Activated naive CD4-positive, alpha-beta T cell treated with anti-CD3 and anti-CD28 coated beads for 36 hours (primary cell): ENCODE measurements around the gene HACE1. TPM values are rescaled to one million over a fixed set of nuclear protein-coding genes. Genes with fewer than 3 reads are reported as not detected.

Source experiments
- CTCF ChIA-PET: fragments of 350-600 bp; sonication (Branson Sonifier 250); formaldehyde crosslinking; loops from one replicate; lab custom pipeline; 2021; ENCODE audit warnings: antibody characterized with exemption; lab: Charles Lee
- DNase-seq: peaks from one replicate; pipeline ENCODE4 v3.0.0-alpha.2; 2020
- H3K27ac Mint-ChIP-seq: one replicate; pipeline ENCODE4 v1.8.0; 2021; ENCODE audit warnings: mild to moderate bottlenecking, mixed read lengths
- H3K27me3 Mint-ChIP-seq: one replicate; pipeline ENCODE4 v1.8.0; 2021; ENCODE audit warnings: low read depth, mixed read lengths
- H3K36me3 Mint-ChIP-seq: one replicate; pipeline ENCODE4 v1.8.0; 2021; ENCODE audit warnings: low read depth, mixed read lengths
- H3K4me1 Mint-ChIP-seq: one replicate; pipeline ENCODE4 v1.8.0; 2021; ENCODE audit warnings: low read depth, mixed read lengths
- H3K4me3 Mint-ChIP-seq: one replicate; pipeline ENCODE4 v1.8.0; 2021; ENCODE audit warnings: mild to moderate bottlenecking, moderate library complexity, mixed read lengths
- H3K9me3 Mint-ChIP-seq: one replicate; pipeline ENCODE4 v1.8.0; 2021; ENCODE audit warnings: mixed read lengths
- intact Hi-C: fragments of 100-400 bp; cut with micrococcal nuclease; formaldehyde crosslinking; loops from one replicate; pipeline ENCODE4 v1.15.1; 2023
- total RNA-seq, 2 experiments: library from RNA; stranded (reverse); gene quantifications; one replicate each; pipeline ENCODE4 v1.2.3, GENCODE V29; 2021

The HACE1 gene
- total RNA-seq, 2 experiments from 2014 or later = 11.7 to 12.6 TPM

DNA sequence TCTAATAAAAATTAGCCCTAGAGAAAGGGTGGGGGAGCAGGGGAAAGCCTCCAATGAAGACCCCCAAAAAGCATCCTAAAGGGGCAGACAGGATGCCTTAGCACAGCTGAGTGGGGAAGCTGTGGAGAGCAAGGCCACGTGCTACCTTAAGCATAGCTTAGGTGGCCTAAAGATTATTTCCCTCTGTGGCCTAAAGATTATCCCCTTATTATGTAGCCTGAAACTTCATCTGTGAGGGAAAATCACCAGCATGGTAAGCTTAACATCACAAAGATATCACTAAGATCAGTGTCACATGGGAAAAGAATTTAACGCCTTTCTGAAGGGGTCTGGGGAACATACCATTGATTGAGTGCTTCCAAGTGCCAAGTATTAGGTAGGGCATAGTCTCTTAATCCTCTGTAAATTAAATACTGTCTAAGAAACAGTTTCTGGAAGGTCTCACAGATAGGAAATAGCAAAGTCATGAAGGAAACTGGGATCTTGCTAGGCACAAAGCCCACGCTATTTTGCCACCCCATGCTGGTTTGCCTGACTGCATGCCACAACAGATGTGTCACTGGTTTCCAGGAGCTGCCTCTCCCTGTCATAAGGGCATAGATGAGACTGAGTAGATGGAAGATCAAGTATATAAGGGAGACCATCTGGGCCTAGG is 170.0 kb downstream of the HACE1 start:
- DNase-seq = no peak
- no peaks in the 10 kb centered on the region for H3K27me3 Mint-ChIP-seq
- no peaks in the 10 kb centered on the region for H3K36me3 Mint-ChIP-seq
- CTCF ChIA-PET = interaction anchor here (0.6 kb wide), 1 partner anchor 23 kb away, joined by 3 read pairs; no protein-coding TSS in a partner anchor
- H3K27ac Mint-ChIP-seq = no peak overlapping the region
- intact Hi-C loops = loop anchor here (5.0 kb wide), 1 partner anchor 98 kb away; no protein-coding TSS in a partner anchor
- H3K9me3 Mint-ChIP-seq = peaks cover 2% of the 10 kb centered on the region
- peaks cover 26% of the 10 kb centered on the region for H3K4me1 Mint-ChIP-seq
- H3K4me3 Mint-ChIP-seq = no peak overlapping the region

DNA sequence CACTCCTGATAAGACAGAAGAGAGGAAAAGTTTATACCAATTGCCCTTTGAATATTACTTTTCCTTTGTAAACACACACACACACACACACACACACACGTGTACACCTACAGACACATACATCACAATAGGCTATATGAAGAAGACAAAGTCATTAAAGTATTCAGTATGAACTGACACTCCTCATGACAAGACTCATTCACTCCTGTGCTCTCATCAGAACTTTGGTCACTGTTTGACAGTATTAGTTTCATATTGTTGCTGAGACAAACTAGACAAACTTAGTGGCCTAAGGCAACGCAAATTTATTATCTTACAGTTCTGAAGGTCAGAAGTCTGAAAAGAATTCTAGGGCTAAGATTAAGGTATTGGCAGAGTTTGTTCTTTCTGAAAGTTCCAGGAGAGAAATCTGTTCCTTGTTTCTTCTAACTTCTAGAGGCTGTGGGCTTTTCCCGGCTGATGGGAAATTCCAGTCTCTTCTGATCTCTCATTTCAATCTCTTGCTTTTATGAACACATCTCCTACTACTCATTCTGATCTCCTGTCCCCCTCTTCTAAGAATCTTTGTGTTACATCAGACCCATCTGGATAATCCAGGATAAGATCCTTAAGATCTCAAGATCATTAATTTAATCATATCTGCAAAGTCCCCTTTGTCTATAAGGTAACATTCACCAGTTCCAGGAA is 171.3 kb downstream of the HACE1 start:
- no peak overlapping the region for H3K27ac Mint-ChIP-seq
- peaks cover 29% of the 10 kb centered on the region for H3K4me1 Mint-ChIP-seq
- CTCF ChIA-PET = no interaction called here
- peaks cover 2% of the 10 kb centered on the region for H3K9me3 Mint-ChIP-seq
- no peaks in the 10 kb centered on the region for H3K27me3 Mint-ChIP-seq
- DNase-seq = peak; percentile 10
- intact Hi-C loops = loop anchor here (1.0 to 5.0 kb wide), 2 partner anchors 17 to 99 kb away; no protein-coding TSS in a partner anchor
- no peak overlapping the region for H3K4me3 Mint-ChIP-seq
- H3K36me3 Mint-ChIP-seq = no peaks in the 10 kb centered on the region

DNA sequence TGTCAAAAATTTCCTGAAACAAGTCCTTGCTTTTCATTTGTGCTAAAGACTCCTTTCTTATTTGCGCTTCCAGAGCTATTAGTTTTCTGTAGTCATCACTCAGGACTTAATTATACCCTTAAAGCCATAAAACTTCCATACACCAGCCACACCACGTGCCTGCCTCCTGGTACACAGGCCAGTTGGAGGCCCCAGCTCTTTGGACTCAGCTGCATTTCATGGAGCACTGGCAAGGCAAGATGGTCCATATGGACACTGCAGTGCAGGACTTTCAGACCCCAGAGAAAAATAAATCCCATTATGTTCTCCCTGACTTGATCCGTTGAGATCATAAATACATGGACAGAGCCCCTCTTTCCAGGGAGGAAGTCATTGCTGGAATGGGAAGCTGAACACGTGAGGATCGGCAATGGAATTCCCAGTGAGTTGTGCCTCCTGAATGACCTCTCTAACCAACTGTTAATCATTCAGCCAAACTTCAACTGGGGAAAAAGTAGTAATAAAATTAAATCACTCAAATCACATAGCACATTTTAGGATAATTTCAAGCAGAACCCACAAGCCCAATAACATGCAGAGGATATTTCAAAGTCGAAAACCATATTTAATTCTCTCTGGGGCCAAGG is 173.1 kb downstream of the HACE1 start:
- no peak overlapping the region for H3K4me3 Mint-ChIP-seq
- no peaks in the 10 kb centered on the region for H3K27me3 Mint-ChIP-seq
- peaks cover 29% of the 10 kb centered on the region for H3K4me1 Mint-ChIP-seq
- no peak for DNase-seq
- intact Hi-C loops = loop anchor here (5.0 kb wide), 1 partner anchor 101 kb away; no protein-coding TSS in a partner anchor
- no peaks in the 10 kb centered on the region for H3K36me3 Mint-ChIP-seq
- H3K27ac Mint-ChIP-seq = no peak overlapping the region
- CTCF ChIA-PET = interaction anchor here (1.0 to 1.2 kb wide), 3 partner anchors 61 to 103 kb away, joined by 3 read pairs; no protein-coding TSS in a partner anchor
- H3K9me3 Mint-ChIP-seq = peaks cover 2% of the 10 kb centered on the region

DNA sequence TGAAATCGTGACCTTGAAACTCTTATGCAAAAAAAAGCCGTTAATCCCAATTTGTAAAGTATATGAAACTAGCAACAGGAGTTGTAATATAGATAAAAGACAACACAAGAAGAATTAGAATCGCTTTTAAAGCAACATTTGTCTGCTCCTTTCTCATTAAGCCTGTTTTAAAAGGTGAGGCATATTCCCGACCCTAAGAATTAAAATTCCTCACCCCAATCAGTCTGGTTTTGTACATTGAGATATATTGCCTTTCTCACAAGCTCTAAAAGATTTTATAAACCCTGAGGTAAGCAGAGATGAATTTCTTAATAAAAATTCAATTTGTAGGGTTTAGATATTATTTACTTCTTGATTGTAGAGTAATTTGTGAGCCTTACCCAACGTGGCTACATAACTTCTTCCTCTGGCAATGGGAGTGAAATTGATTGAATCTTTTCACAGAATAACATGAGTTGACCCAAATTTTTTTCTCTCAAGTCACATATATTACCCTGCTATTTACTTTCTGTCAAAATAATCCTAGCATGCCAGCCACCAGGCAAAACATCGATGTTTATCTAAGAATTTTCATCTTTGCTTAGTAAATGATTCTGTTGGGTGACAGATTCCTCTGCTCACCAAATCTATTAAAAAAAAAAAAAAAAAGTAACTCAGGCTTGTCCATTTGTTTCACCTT is 173.7 kb downstream of the HACE1 start:
- intact Hi-C loops = loop anchor here (5.0 kb wide), 1 partner anchor 101 kb away; no protein-coding TSS in a partner anchor
- CTCF ChIA-PET = interaction anchor here (0.5 kb wide), 1 partner anchor 109 kb away, joined by 4 read pairs; no protein-coding TSS in a partner anchor

DNA sequence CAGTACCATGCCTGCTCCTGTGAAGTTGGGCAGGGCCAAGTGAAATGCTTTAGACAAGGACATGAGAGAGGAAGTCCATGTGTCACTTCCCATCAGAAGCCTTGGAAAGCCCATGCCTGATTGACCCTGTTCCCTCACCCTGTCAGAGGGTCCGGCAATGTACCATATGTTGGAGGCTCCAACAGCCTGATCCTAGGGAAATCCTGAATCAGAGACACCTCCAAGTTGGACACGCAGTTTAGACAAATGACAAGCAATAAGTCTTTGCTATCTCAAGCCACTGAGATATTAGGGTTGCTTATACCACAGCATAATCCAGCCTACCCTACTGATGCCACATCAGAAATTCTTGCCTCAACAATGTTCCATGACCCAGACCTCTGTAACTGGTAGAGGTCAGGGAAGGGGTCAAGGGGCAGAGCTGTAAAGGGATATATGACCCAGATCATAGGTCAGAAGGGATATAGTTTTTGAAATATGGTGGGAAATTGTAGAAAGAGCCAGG is 174.8 kb downstream of the HACE1 start:
- H3K4me3 Mint-ChIP-seq = no peak overlapping the region
- H3K9me3 Mint-ChIP-seq = no peaks in the 10 kb centered on the region
- no peaks in the 10 kb centered on the region for H3K36me3 Mint-ChIP-seq
- H3K4me1 Mint-ChIP-seq = peaks cover 29% of the 10 kb centered on the region
- H3K27me3 Mint-ChIP-seq = no peaks in the 10 kb centered on the region
- no peak for DNase-seq
- CTCF ChIA-PET = interaction anchor here (2.1 to 4.0 kb wide), 2 partner anchors 85 to 392 kb away, joined by 8 to 31 read pairs; no protein-coding TSS in a partner anchor
- intact Hi-C loops = loop anchor here (5.0 kb wide), 2 partner anchors 102 to 172 kb away; partner anchors contain the start of gene HACE1
- no peak overlapping the region for H3K27ac Mint-ChIP-seq

More for the DNA sequence above, 173.7 kb downstream of the HACE1 start:
- H3K27ac Mint-ChIP-seq = no peak overlapping the region
- H3K4me3 Mint-ChIP-seq = no peak overlapping the region
- peaks cover 2% of the 10 kb centered on the region for H3K9me3 Mint-ChIP-seq
- no peak for DNase-seq
- H3K4me1 Mint-ChIP-seq = peaks cover 29% of the 10 kb centered on the region
- no peaks in the 10 kb centered on the region for H3K36me3 Mint-ChIP-seq
- no peaks in the 10 kb centered on the region for H3K27me3 Mint-ChIP-seq

DNA sequence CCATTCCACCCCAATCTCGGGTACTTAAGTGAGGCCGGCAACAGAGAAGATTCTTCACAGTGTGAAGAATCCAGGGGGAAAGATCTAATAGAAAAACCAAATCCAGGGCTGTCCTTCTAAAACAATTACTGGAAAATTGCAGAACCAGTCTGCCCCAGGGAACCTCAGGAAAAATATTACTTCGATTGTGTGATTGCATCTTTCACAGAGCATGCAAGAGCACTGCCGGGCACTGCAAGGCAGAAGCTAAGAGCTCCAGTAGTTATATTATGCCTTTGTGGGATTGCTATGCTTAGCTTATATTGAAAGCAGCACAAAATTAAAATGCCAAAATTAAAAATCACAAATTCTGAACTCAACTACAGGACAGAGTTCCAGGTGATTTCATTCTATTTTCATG is 175.9 kb downstream of the HACE1 start:
- Mint-ChIP-seq H3K27me3 (no peaks in the 10 kb centered on the region), H3K36me3 (no peaks in the 10 kb centered on the region), H3K27ac (no peak overlapping the region), H3K9me3 (no peaks in the 10 kb centered on the region), H3K4me1 (peaks cover 28% of the 10 kb centered on the region), H3K4me3 (no peak overlapping the region)
- DNase-seq = no peak
- intact Hi-C loops = loop anchor here (1.0 to 5.0 kb wide), 5 partner anchors 87 to 719 kb away; partner anchors contain the start of genes HACE1 and PREP
- CTCF ChIA-PET = interaction anchor here (0.5 to 4.0 kb wide), 12 partner anchors 9 to 394 kb away, joined by 3 to 31 read pairs (median 4); no protein-coding TSS in a partner anchor

DNA sequence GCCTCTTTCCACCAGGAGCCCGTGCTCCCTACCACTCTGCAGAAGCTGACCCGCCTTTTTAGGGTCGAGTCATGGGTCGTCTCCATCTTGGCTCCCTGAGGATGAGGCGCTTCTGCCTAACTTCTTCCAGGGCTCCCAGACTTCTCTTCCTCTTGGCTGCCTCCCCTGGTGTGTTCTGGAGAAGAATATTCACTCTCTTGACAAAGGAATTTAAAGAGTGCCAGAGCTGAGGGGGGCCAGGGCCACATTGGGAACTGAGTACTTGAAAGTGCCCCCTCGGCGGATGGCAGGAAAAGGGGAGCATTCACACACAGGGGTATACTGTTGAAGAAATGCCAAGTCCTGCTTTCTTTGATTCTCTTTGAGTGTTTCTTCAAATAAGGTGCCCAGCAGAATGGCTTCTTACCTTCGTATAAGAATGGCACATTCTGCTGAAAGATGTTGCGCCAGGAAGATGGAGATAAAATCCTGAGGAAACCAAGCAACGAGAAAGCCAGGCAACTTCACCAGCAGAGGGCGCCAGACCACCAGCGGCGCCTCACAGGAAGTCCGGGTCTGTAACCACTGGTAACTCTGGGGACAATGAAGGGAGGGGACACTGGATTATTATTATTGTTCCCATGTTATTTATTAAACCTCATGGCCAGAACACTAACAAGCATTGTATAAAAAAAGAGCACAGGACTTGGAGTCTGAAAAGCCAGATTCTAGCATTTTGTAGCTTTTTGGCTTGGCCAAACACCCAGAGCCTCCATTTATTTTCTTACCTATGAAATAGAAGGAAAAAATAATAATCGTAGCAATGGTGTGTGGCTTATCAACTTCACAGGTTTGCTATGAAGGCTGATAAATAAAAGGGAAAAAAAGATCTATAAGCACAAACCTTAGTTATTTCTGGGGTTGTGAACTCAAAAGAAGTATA is 176.7 kb downstream of the HACE1 start:
- CTCF ChIA-PET = interaction anchor here (0.5 to 4.0 kb wide), 14 partner anchors 8 to 394 kb away, joined by 3 to 31 read pairs (median 4); no protein-coding TSS in a partner anchor
- H3K27ac Mint-ChIP-seq = no peak overlapping the region
- H3K4me1 Mint-ChIP-seq = peaks cover 20% of the 10 kb centered on the region
- no peaks in the 10 kb centered on the region for H3K36me3 Mint-ChIP-seq
- H3K27me3 Mint-ChIP-seq = no peaks in the 10 kb centered on the region
- H3K4me3 Mint-ChIP-seq = no peak overlapping the region
- peak; percentile 82 for DNase-seq
- intact Hi-C loops = loop anchor here (1.0 to 5.0 kb wide), 5 partner anchors 88 to 720 kb away; partner anchors contain the start of genes HACE1 and PREP
- no peaks in the 10 kb centered on the region for H3K9me3 Mint-ChIP-seq

DNA sequence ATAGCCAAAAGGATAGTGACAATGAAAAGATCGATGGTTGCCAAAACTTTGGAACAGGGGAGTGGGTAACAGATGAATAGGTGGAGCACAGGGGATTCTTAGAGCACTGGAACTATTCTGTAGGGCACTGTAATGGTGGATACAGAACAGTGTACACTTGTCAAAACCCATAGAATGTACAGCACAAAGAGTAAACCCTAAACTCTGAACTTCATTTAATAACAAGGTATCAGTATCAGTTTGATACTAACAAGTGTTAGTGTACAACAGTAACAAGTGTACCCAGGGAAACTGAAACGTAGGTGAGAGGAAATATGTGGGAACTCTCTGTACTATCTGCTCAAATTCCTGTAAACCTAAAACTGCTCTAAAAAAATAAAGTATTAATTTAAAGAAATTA is 179.2 kb downstream of the HACE1 start:
- no peak overlapping the region for H3K4me3 Mint-ChIP-seq
- intact Hi-C loops = loop anchor here (5.0 kb wide), 1 partner anchor 177 kb away; the partner anchor contains the start of gene HACE1
- CTCF ChIA-PET = no interaction called here
- peaks cover 2% of the 10 kb centered on the region for H3K36me3 Mint-ChIP-seq
- no peak overlapping the region for H3K27ac Mint-ChIP-seq
- peaks cover 15% of the 10 kb centered on the region for H3K4me1 Mint-ChIP-seq
- peaks cover 1% of the 10 kb centered on the region for H3K9me3 Mint-ChIP-seq
- DNase-seq = no peak
- no peaks in the 10 kb centered on the region for H3K27me3 Mint-ChIP-seq

DNA sequence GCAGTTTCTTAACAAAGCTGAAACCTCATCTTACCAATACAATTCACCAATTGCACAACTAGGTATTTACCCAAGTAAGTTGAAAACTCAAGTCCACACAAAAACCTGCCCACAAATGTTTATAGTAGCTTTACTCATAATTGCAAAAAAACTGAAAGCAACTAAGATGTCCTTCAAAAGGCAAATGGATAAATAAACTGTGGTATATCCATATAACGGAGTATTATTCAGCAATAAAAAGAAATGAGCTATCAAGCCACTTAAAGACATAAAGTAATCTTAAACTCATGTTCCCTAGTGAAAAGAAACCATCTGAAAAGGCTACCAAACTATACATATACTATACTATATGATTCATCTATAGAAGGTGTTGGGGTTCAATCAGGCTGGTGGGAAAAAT is 179.7 kb downstream of the HACE1 start:
- Mint-ChIP-seq H3K4me3 (no peak overlapping the region), H3K27ac (no peak overlapping the region), H3K9me3 (peaks cover 6% of the 10 kb centered on the region), H3K36me3 (peaks cover 2% of the 10 kb centered on the region), H3K27me3 (no peaks in the 10 kb centered on the region), H3K4me1 (peaks cover 15% of the 10 kb centered on the region)
- DNase-seq = no peak
- intact Hi-C loops = loop anchor here (5.0 kb wide), 1 partner anchor 177 kb away; the partner anchor contains the start of gene HACE1
- CTCF ChIA-PET = interaction anchor here (0.6 kb wide), 1 partner anchor 202 kb away, joined by 3 read pairs; no protein-coding TSS in a partner anchor
